Measurements from ENCODE around the gene ZNF800.

GRCh38 chr7:127380479-127380878 lies 12.0 kb downstream of the ZNF800 start:
- TF ChIP-seq CTCF (IDR thresholded peaks at IDR 0.05; ENCODE audit: low read depth, low read length): no peak
- no peak for TF ChIP-seq EZH2phosphoT487 (IDR thresholded peaks at IDR 0.05; ENCODE audit: low read depth)
